Retinal pigment epithelial cell (primary cell): ENCODE results near the gene ZNF728.
A peak's percentile ranks its signal among the peaks of the same experiment; 100 is the strongest.
"Not testable (repeated sequence)": the region's sequence is repeated elsewhere in the genome, so short reads cannot be mapped to it uniquely, and the experiment has no call there.

Experiments
- DNase-seq: peaks from one replicate; pipeline ENCODE4 v3.0.0-alpha.2; 2010; ENCODE audit warnings: low read depth
- H3K4me3 ChIP-seq: 2 replicates; pipeline ENCODE4 v1.5.1; 2011; ENCODE audit warnings: mild to moderate bottlenecking, low read length, control low read depth, moderate library complexity
- CTCF ChIP-seq: conservative IDR thresholded peaks from 2 replicates; pipeline ENCODE4 v1.5.1; 2011; ENCODE audit warnings: low read depth, low read length, control low read depth, inconsistent platforms

Gene ZNF728

GRCh38 chr19:22976248-22976647 lies 26.7 kb downstream of the ZNF728 start:
- TF ChIP-seq CTCF, result no peak
- H3K4me3 ChIP-seq, result no peak overlapping the region

GRCh38 chr19:22975546-22976136 lies 27.3 kb downstream of the ZNF728 start:
- not testable (repeated sequence) for DNase-seq, H3K4me3 ChIP-seq

More at GRCh38 chr19:22976248-22976647, 26.7 kb downstream of the ZNF728 start:
- no peak for DNase-seq

- no peak for TF ChIP-seq CTCF
- H3K4me3 ChIP-seq, result no peak overlapping the region
- DNase-seq, result peak; percentile 2
Measured at GRCh38 chr19:22945560-22945959, 57.4 kb downstream of the ZNF728 start.

GRCh38 chr19:22935151-22935550 lies 67.8 kb downstream of the ZNF728 start:
- TF ChIP-seq CTCF, result no peak
- DNase-seq, result no peak
- no peak overlapping the region for H3K4me3 ChIP-seq

GRCh38 chr19:22927576-22927975 lies 75.4 kb downstream of the ZNF728 start:
- H3K4me3 ChIP-seq, DNase-seq: not testable (repeated sequence)

GRCh38 chr19:22925181-22925580 lies 77.8 kb downstream of the ZNF728 start:
- H3K4me3 ChIP-seq, DNase-seq: not testable (repeated sequence)
